ENCODE results near the gene ILF3.

Gene ILF3

DNA sequence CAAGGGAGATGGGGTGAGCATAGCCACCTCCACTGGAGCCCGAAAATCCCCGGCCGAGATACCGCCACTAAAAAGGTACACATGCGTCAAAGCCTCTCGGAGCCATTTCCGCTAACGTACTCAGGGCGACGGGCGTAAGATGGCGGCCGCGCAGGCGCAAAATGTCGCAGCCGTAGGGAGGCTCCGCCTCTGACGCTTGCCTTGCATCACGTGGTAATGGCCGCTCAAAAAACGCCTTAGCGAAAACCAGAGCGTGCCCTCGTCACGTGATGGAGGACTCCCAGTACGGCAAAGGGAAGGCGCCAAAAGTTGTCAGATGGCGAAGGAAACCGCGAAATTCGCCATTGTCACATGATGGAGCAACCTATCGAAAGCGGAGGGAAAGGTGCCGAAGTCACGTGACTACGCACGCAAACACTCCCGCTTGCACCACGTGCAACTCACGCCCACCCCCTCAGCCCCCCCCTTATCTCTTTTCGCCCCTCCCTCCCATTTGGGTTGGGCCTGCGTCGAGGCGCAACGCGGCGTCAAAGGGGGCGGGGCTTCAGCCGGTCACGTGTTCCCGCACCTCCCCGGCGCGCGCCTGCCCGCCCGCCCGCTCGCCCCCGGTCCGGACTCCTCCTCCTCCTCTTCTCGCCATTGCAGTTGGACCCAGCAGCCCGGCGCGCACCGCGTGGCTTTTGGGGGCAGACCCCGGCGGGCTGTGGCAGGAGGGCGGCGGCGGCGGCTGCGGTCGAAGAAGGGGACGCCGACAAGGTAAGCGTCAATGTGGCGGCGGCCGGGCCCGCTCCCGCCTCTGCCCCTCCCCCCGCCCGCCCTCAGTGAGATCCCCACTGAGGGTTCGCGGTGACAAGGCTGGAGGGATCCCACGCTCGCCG lies at the start of gene ILF3:
Gene ILF3 (plus strand): TSS at position 615 of the 878 bp plus-strand sequence. CDS start 16,260 bp downstream, outside the sequence.
- DNase-seq: peak; percentile 100

DNA sequence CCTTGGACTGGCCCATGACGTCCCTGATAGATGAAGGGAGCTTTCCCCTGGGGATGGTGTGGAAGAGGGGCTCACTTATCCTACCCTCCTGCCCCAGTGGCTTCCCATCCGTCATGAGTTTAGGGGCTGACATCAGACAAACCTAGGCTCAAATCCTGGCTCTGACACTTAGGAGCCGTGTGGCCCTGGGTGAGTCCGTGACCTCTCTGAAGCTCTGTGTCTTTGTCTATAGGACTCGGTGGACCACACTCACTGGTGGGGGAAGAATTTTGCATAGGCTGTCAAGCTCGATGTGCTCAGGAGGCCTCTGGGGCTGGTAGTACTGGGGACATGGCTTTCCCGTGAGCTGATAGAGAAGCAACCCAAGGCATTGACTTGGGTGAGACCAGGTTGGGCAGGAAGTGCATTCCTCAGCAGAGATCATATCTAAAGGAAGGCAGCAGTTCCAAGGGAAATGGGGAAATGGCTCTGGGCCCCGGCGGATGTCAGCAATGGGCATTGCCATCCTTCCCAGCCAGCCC lies 49.6 kb upstream of the ILF3 start:
- DNase-seq: peak; percentile 36 to 46

DNA sequence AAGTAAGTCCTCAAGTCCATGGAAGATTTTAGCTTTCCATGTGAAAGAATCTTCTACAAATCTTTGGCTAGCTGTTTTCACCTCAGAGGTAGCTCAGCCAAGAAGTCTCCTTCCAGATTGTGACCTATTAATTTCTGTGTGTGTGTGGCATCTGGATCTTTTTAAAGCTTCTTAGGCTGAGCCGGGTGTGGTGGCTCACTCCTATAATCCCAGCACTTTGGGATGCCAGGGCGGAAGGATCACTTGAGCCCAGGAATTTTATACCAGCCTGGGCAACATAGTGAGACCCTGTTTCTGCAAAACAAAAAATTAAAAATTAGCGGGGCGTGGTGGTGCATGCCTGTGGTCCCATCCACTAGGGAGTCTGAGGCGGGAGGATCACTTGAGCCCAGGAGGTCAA lies 42.2 kb upstream of the ILF3 start:
- no peak for DNase-seq

DNA sequence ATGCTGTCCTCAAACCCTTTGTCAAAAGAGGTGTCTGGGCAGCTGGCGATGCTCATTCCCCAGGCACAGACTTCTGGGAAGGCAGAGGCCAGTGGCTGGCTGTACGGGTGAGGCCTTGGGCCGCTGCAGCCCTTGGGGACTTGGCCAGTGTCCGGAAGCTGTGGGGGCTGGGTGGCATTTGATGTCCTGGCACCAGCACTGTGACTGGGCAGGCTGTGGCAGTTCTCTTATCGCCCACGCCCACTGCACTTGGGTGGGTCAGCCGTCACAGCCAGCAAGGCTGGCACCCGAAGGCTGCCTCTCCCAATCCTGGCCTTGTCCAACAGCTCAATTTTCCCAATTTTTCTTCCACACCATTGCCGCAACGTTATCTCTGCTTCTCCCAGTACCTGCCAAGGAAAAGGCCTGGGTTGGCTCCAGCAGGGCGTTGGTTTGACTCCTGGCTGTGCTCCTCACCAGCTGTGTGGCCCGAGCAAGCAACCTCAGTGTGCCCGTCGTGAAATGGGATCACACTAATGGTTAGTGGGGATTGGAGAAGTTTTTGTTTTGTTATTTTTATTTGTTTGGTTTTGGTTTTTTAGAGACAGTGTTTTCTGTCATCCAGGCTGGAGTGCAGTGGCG lies 41.5 kb upstream of the ILF3 start:
- no peak for DNase-seq

DNA sequence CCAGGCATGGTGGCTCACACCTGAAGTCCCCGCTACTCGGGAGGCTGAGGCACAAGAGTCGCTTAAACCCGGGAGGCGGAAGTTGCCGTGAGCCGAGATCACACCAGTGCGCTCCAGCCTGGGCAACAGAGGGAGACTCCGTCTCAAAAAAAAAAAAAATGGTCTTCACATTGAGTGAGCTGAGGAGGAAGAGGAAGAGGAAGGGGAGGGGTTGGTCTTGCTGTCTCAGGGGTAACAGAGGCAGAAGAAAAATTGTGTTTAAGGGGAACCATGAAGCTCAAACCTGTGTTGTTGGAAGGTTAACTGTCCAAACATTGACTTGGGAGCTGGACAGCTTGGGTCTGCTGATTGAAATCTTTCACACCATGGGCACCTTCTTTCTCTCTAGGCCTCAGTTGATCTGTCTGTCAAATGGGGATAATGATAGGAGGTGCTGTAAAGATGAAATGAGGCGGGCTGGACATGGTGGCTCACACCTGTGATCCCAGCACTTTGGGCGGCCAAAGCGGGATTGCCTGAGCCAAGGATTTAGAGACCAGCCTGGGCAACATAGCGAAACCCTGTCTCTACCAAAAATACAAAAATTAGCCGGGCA lies 38.6 kb upstream of the ILF3 start:
- DNase-seq: peak in 1 of 2 donors; percentile 19

DNA sequence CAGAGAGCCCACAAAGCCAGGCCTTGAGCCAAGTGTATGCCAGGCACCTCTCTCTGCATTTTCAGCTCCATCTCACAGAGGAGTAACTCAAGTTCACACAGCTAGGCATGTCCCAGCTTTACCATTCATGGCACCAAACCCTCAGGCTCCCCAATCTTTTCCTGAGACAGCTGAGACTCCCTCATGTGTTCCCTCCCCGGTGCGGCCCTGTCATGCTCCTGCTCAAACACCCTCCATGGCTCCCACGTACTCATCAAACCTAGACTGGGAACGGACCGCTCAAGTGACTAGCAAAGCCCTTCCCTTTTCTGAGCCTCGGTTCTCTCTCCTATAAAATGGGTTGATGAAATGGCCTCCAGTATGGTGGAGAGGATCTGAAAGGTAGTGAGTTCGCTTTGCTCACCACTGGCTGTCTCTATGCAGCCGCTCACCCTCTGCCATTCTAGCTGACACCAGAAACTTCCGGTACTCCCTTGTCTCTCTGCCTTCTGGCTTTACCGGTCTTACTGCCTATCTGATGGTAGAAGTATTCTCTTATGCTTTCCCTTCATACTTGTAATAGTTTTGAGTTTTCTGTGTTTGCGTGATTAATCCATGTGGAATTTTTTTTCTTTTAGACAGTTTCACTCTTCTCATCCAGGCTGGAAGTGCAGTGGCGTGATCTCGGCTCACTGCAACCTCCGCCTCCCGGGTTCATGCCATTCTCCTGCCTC lies 36.6 kb upstream of the ILF3 start:
- no peak for DNase-seq

DNA sequence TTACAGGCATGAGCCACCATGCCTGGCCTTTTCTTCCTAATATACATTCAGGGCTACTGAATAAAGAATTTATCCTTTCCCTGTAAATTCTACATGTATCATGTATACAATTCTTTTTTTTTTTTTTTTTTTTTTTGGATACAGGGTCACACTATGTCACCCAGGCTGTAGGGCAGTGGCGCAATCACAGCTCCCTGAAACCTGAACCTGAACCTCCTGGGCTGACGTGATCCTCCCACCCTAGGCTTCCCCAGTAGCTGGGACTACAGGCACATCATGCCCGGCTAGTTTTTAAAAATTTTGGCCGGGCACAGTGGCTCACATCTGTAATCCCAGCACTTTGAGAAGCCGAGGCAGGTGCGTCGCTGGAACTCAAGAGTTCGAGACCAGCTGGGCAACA lies 35.3 kb upstream of the ILF3 start:
- DNase-seq: no peak

DNA sequence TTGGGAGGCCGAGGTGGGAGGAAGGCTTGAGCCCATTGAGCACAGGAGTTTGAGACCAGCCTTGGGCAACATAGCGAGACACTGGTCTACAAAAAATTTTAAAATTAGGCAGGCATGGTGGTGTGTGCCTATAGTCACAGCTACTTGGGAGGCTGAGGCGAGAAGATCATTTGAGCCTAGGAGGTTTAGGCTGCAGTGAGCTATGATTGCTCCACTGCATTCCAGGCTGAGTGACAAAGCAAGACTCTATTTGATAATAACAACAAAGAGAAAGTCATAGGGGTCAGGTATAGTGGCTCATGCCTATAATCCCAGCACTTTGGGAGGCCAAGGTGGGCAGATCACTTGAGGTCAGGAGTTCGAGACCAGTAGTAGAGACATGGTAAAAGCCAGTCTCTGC lies 33.4 kb upstream of the ILF3 start:
- DNase-seq: no peak

DNA sequence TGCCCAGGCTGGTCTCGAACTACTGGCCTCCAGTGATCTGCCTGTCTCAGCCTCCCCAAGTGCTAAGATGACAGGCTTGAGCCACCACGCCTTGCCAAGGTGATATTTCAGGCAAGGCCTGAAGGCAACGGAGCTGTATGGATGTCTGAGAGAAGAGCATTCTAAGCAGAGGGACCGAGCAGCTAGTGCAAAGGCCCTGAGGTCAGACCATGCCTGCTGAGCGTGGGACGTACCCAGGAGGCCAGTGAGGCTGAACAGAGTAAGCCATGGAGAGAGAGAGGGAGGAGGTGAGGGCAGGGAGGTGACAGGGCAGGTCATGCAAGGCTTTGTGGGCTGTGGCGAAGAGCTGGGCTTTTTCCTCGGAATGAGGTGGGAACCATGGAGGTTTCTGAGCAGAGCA lies 32.2 kb upstream of the ILF3 start:
- DNase-seq: no peak

DNA sequence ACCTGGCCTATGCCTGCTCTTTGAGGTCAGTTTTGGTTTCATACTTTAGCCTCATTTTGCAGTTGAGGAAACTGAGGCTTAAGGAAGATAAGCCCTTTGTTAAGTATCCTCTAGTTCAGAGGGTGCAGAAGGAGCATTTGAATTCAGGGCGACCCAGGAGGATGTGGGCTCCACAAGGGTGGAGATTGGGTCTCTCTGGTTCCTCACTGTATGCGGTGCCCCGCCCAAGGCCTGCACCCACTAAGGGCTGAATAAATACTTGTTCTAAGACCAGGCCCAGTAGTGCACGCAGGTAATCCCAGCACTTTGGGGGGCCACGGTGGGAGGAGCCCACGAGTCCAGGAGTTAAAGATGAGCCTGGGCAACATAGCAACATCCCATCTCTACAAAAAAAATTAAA lies 29.6 kb upstream of the ILF3 start:
- DNase-seq: peak in 1 of 2 donors; percentile 22

DNA sequence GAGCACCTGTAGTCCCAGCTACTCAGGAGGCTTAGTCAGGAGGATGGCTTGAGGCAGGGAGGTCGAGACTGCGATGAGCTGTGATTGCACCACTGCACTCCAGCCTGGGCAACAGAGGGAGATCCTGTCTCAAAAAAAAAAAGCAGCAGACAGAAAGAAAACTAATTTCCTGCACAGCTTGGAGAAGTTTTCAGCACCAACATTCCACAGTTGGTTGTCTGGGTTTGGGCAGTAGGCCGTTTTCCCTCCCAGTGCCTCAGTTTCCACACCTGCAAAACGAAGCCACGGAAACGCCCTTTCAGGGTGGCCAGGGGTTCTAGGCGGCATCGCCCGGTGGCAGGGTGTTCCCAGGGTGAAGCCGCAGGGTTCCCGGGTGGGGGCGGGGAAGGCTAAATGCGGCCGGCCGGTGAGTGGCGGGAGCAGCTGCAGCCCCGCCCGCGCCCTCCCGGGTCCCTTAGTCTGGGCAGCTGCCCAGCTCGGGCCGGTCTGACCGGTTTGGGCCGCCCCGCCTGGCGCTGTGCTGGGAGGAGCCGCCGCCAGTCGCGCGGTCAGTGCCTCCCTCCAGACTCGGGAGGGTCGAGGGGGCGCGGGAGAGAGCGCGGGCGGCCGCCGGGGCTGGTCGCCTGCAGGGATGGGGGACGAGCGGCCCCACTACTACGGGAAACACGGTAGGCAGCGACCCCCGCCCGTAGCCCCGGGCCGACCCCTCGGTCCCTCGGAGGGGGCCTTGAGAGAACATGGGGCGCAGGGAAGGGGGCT lies 29.0 kb upstream of the ILF3 start, which contains the start of gene SLC44A2:
Gene SLC44A2 (plus strand): TSS at position 551 of the 759 bp plus-strand sequence. CDS start 81 bp downstream, at position 632.
- DNase-seq: no peak

DNA sequence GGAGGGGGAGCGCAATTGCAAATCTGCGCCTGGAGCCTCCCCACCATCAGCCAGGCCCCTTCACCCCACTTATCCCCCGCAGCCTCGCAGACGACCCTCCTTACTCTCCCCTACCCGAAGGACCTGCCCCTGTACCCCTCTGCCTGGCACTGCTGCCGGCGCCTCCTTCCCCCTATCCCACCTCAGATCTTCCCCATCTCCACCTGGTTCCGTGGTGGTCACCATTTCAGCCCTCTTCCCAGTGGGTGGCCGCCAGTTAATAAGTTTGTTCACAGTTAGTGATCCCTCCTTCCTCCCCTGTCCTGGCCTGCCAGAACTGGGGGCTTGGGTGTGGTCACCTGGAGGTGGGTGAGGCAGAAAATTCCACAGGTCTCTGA lies 28.4 kb upstream of the ILF3 start:
- DNase-seq: no peak

DNA sequence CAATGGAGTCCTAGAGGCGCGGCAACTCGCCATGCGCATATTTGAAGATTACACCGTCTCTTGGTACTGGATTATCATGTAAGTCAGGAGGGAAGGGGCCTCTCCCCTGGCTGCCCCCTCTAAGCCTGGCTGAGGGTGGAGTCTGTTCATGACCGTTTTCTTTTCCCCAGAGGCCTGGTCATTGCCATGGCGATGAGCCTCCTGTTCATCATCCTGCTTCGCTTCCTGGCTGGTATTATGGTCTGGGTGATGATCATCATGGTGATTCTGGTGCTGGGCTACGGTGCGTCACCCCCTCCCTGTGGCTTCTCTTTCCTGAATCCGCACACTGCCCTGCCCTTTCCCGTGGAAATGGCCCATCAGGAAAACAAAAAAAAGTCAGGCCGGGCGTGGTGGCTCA lies 22.3 kb upstream of the ILF3 start:
- DNase-seq: no peak

DNA sequence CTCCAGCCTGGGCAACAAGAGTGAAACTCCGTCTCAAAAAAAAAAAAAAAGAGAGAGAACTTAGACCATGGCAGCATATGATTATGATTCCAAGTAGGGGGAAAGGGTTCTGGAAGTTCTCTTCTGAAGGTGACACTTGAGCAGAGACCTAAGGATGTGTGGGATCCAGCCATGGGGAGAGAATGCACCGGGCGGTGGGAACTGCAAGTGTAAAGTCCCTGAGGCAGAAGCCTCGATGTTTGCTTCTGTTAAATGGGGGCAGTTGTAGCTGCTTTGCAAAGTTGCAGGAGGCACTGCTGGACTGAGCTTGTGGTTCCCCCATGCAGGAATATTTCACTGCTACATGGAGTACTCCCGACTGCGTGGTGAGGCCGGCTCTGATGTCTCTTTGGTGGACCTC lies 19.7 kb upstream of the ILF3 start:
- no peak for DNase-seq

DNA sequence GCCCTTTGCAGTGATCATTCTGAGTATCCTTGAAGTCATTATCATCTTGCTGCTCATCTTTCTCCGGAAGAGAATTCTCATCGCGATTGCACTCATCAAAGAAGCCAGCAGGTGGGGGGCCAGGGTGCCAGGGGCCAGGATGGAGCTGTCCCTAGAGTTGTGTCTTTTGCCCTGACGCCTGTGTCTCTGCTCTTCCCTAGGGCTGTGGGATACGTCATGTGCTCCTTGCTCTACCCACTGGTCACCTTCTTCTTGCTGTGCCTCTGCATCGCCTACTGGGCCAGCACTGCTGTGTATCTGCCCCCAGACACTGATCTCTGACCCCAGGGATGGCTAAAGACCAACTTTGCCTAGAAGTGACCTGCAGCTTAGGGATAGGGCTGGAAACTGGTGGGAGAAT lies 19.2 kb upstream of the ILF3 start:
- DNase-seq: no peak

DNA sequence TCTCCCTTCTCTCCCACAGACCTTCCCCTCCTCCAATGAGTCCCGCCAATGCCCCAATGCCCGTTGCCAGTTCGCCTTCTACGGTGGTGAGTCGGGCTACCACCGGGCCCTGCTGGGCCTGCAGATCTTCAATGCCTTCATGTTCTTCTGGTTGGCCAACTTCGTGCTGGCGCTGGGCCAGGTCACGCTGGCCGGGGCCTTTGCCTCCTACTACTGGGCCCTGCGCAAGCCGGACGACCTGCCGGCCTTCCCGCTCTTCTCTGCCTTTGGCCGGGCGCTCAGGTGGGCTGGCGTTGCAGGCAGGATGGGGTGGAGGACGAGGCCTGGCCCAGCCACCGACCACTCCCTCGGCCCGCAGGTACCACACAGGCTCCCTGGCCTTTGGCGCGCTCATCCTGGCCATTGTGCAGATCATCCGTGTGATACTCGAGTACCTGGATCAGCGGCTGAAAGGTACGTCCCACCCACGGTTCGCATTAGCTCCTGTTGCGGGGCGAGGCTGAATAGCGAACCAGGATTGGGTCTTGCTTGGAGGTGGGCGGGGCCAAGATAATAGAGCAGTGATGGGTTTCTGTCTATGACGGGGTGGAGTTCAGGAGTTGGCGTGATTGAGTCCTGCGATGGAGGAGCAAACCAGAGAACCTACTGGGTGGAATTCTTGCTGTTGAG lies 17.7 kb upstream of the ILF3 start:
- no peak for DNase-seq

DNA sequence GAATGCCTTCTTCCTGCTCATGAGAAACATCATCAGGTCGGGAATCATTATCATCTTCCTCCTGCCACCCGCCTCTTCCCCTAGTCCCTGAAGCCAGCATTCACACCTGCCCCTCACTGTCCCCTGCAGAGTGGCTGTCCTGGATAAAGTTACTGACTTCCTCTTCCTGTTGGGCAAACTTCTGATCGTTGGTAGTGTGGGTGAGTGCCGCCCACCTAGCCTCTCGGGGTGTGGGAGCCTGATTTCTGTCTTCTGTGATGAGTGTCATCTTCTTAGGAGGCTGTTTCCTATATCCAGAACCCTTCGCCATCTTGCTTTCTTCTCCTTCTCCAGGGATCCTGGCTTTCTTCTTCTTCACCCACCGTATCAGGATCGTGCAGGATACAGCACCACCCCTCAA lies 16.3 kb upstream of the ILF3 start:
- DNase-seq: no peak

DNA sequence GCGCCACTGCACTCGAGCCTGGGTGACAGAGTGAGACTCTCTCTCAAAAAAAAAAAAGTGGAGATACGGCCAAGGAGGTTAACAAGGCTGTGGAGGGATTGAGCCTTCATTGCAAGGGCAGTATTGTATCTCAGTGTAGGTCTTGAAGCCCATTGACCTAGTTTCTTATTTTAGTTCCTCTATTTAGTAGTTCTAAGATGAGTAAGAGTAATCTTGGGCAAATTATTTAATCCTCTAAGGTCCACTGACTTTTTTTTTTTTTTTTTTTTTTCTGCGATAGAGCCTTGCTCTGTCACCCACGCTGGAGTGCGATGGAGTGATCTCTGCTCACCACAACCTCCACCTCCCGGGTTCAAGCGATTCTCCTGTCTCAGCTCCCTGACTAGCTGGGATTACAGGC lies 14.3 kb upstream of the ILF3 start:
- DNase-seq: no peak

DNA sequence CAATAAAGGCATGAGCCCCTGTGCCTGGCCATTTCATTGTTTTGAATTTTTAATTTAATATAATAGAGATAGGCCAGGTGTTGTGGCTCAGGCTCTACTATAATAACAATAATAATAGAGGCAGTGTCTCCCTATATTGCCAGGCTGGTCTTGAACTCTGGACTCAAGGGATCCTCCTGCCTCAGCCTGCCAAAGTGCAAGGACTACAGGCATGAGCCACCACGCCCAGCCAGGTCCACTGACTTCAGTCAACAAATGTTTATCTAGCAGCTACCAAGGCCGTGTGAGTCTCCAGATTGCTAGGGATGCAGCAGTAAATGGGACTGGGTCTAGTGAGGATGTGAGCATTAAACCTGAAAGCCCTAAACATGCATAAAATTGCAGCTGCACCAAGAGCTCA lies 13.8 kb upstream of the ILF3 start:
- DNase-seq: no peak

DNA sequence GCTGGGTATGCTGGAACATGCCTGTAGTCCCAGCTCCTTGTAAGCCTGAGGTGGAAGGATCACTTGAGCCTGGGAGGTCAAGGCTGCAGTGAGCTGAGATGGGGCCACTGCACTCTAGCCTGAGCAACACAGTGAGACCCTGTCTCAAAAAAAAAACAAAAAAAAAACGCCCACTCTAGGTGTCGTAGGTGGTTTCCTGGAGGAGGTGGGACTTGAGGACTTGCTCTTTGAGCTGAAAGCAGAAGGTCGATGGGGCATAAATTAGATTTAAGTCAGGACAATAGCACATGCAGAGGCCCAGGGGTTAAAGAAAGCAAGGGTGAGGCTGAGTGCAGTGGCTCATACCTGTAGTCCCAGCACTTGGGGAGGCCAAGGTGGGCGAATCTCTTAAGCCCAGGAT lies 12.9 kb upstream of the ILF3 start:
- no peak for DNase-seq

DNA sequence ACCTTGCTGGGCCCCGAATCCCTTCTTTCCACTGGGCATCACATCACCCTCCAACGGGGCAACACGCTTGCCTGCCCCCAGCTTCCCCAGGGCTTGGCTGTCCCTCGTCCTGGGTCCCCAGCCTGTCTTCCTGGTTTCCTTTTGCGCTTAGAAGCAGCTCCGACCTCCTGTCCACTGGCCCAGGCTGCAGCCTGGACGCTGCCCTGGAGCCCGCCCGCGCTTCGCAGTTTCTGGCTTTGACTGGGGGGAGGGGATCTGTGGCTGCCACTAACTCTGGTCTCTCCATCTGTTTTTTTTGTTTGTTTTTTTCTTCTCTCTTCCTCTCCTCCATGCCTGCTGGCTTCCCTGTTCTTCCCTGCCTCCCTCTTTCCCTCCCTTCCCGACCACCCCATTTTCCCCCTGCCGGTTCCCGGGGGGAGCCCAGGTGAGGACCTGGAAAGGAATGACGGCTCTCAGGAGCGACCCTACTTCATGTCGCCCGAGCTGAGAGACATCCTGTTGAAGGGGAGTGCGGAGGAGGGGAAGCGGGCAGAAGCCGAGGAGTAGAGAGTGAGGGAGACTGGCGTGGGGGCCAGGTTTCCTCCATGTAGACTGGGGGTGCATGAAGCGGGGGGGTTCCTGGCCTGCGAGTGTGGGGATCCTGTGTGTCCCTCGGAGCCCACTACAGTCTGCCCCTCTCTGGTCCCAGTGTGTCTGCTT lies 11.5 kb upstream of the ILF3 start:
- DNase-seq: no peak
